ENCODE measurements around the gene MICU1. TPM values are rescaled to one million over a fixed set of nuclear protein-coding genes. Genes with fewer than 3 reads are reported as not detected.
"Not testable (repeated sequence)": the region's sequence is repeated elsewhere in the genome, so short reads cannot be mapped to it uniquely, and the experiment has no call there.

Gene MICU1
- total and polyA plus RNA-seq, 8 donors: 9.4 to 21.7 (median 12.6) TPM

GRCh38 chr10:72557362-72557761 lies 68.5 kb downstream of the MICU1 start:
- ATAC-seq (no peak), DNase-seq (no peak), FAIRE-seq (no peak)
- Histone ChIP-seq H3K36me3 (peaks cover 0 to 9% (median 0%) of the 10 kb centered on the region in 3 donors), H3K9me3 (no peaks in the 10 kb centered on the region), H3K27me3 (no peaks in the 10 kb centered on the region), H3K4me3 (no peak overlapping the region), H3K27ac (no peak overlapping the region), H3K4me1 (no peaks in the 10 kb centered on the region)
- 87 to 92% methylated on average over 1 of the region's 1 CpG for WGBS, 2 donors
- intact Hi-C loops (cut with DNase I): no loop called here
- no peak for TF ChIP-seq CTCF (IDR thresholded peaks at IDR 0.05)

- no peak for DNase-seq
- Histone ChIP-seq H3K4me3 (no peak overlapping the region), H3K36me3 (peaks cover 0 to 22% (median 0%) of the 10 kb centered on the region in 3 donors), H3K4me1 (no peaks in the 10 kb centered on the region), H3K27ac (no peak overlapping the region), H3K27me3 (no peaks in the 10 kb centered on the region), H3K9me3 (no peaks in the 10 kb centered on the region)
- no peak for FAIRE-seq
- TF ChIP-seq CTCF (IDR thresholded peaks at IDR 0.05): no peak
- intact Hi-C loops (cut with DNase I): no loop called here
- ATAC-seq: no peak
Measured at GRCh38 chr10:72552857-72553256, 73.0 kb downstream of the MICU1 start.

GRCh38 chr10:72550239-72550638 lies 75.6 kb downstream of the MICU1 start:
- Histone ChIP-seq H3K4me1 (no peaks in the 10 kb centered on the region), H3K9me3 (no peaks in the 10 kb centered on the region), H3K4me3 (no peak overlapping the region), H3K36me3 (peaks cover 0 to 22% (median 0%) of the 10 kb centered on the region in 3 donors), H3K27me3 (no peaks in the 10 kb centered on the region), H3K27ac (no peak overlapping the region)
- intact Hi-C loops (cut with DNase I): no loop called here
- no peak for DNase-seq
- TF ChIP-seq CTCF (IDR thresholded peaks at IDR 0.05): no peak
- 94 to 96% methylated on average over 2 of the region's 2 CpGs for WGBS, 2 donors
- no peak for ATAC-seq
- no peak for FAIRE-seq

- intact Hi-C loops (cut with DNase I): no loop called here
- WGBS, 2 donors: 90 to 100% methylated on average over 1 of the region's 1 CpG
- H3K36me3 ChIP-seq: peaks cover 0 to 15% (median 0%) of the 10 kb centered on the region in 3 donors
Measured at GRCh38 chr10:72545546-72545945, 80.3 kb downstream of the MICU1 start.

GRCh38 chr10:72543855-72544254 lies 82.0 kb downstream of the MICU1 start:
- H3K27me3 ChIP-seq; ATAC-seq; FAIRE-seq; H3K4me1 ChIP-seq; H3K36me3 ChIP-seq; intact Hi-C loops (cut with DNase I); H3K9me3 ChIP-seq; H3K4me3 ChIP-seq; DNase-seq; H3K27ac ChIP-seq: not testable (repeated sequence)
- WGBS, 2 donors: 84 to 90% methylated on average over 6 of the region's 6 CpGs

More at GRCh38 chr10:72545546-72545945, 80.3 kb downstream of the MICU1 start:
- Histone ChIP-seq H3K9me3 (no peaks in the 10 kb centered on the region), H3K27ac (no peak overlapping the region), H3K4me3 (no peak overlapping the region), H3K4me1 (no peaks in the 10 kb centered on the region), H3K27me3 (no peaks in the 10 kb centered on the region)
- ATAC-seq (no peak), DNase-seq (no peak), FAIRE-seq (no peak)
- no peak for TF ChIP-seq CTCF (IDR thresholded peaks at IDR 0.05)
